HG03025 (cell line): ENCODE measurements around the gene KRT77.
"Not testable (repeated sequence)": the region's sequence is repeated elsewhere in the genome, so short reads cannot be mapped to it uniquely, and the experiment has no call there.

ENCODE experiments used
- ATAC-seq: cut with Tn5 transposase; IDR thresholded peaks from one replicate; pipeline ENCODE4 v1.9.1; 2021; ENCODE audit warnings: mild to moderate bottlenecking, moderate library complexity; ENCODE audit not compliant: unreplicated experiment, low FRiP score

KRT77 gene

GRCh38 chr12:52703424-52703823, at the start of gene KRT77:
KRT77 (minus strand) TSS chr12:52703524; CDS start chr12:52703434, 90 bp downstream.
- no peak for ATAC-seq

GRCh38 chr12:52752516-52752915, 49.2 kb upstream of the KRT77 start:
- no peak for ATAC-seq

- no peak for ATAC-seq
Observed at GRCh38 chr12:52751795-52752194, 48.5 kb upstream of the KRT77 start.

GRCh38 chr12:52750532-52750931, 47.2 kb upstream of the KRT77 start:
- not testable (repeated sequence) for ATAC-seq

GRCh38 chr12:52749827-52750226, 46.5 kb upstream of the KRT77 start:
- no peak for ATAC-seq

- ATAC-seq: no peak
Observed at GRCh38 chr12:52748578-52748977, 45.3 kb upstream of the KRT77 start.

GRCh38 chr12:52745554-52745953, 42.2 kb upstream of the KRT77 start:
- no peak for ATAC-seq

- no peak for ATAC-seq
Observed at GRCh38 chr12:52744493-52745156, 41.3 kb upstream of the KRT77 start.

GRCh38 chr12:52742822-52743457, 39.6 kb upstream of the KRT77 start:
- ATAC-seq: no peak

GRCh38 chr12:52742196-52742580, 38.9 kb upstream of the KRT77 start:
- ATAC-seq: no peak

- ATAC-seq: no peak
Observed at GRCh38 chr12:52741375-52742195, 38.3 kb upstream of the KRT77 start.

- no peak for ATAC-seq
Observed at GRCh38 chr12:52740584-52740983, 37.3 kb upstream of the KRT77 start.

- ATAC-seq: no peak
Observed at GRCh38 chr12:52739963-52740362, 36.6 kb upstream of the KRT77 start.

- no peak for ATAC-seq
Observed at GRCh38 chr12:52735816-52736632, 32.7 kb upstream of the KRT77 start.

GRCh38 chr12:52735106-52735505, 31.8 kb upstream of the KRT77 start:
- ATAC-seq: no peak

- ATAC-seq: no peak
Observed at GRCh38 chr12:52730793-52731192, 27.5 kb upstream of the KRT77 start.

- ATAC-seq: no peak
Observed at GRCh38 chr12:52730383-52730782, 27.1 kb upstream of the KRT77 start.

- no peak for ATAC-seq
Observed at GRCh38 chr12:52729147-52729546, 25.8 kb upstream of the KRT77 start.

GRCh38 chr12:52728374-52728773, 25.1 kb upstream of the KRT77 start:
- no peak for ATAC-seq

- no peak for ATAC-seq
Observed at GRCh38 chr12:52727037-52727436, 23.7 kb upstream of the KRT77 start.

GRCh38 chr12:52726451-52726850, 23.1 kb upstream of the KRT77 start:
- no peak for ATAC-seq
